GM12878 (cell line): ENCODE results near the gene RPL35A. TPM values are rescaled to one million over a fixed set of nuclear protein-coding genes. Genes with fewer than 3 reads are reported as not detected.

Source experiments
- CBX3 ChIP-seq: fragments of 200-600 bp; sonication (generic); IDR thresholded peaks from 2 replicates; pipeline ENCODE4 v1.6.1; 2016; ENCODE audit warnings: low read depth, borderline replicate concordance
- CTCF ChIP-seq, 3 experiments: IDR thresholded peaks in 2 of 3; conservative IDR thresholded peaks in 1 of 3; 2 replicates each; pipeline ENCODE4 v1.5.1; 2011; ENCODE audit warnings: low read depth in 3 of 3, low read length in 3 of 3, mild to moderate bottlenecking in 3 of 3, control low read depth in 2 of 3, moderate library complexity in 2 of 3, inconsistent platforms in 1 of 3, mixed read lengths in 1 of 3; ENCODE audit not compliant: control insufficient read depth in 2 of 3, insufficient read depth in 1 of 3; ENCODE audit errors: extremely low read depth in 1 of 3
- EGR1 ChIP-seq, 2 experiments: IDR thresholded peaks; 1 replicate in 1 of 2; 2 replicates in 1 of 2; pipeline ENCODE4 v1.6.1; 2011 to 2012; ENCODE audit warnings: low read depth in 2 of 2, low read length in 2 of 2, borderline replicate concordance in 1 of 2, mild to moderate bottlenecking in 1 of 2, moderate library complexity in 1 of 2
- EP300 ChIP-seq, 2 experiments: fragments of 150-350 bp in 1 of 2; IDR thresholded peaks; 2 replicates each; pipeline ENCODE4 v1.6.1; 2011 to 2012; ENCODE audit warnings: low read depth in 2 of 2, low read length in 2 of 2, borderline replicate concordance in 1 of 2, improper control_type of control experiment in 1 of 2, inconsistent platforms in 1 of 2; ENCODE audit not compliant: control insufficient read depth in 1 of 2
- ETV6 ChIP-seq, 2 experiments: fragments of 450-650 bp in 1 of 2; IDR thresholded peaks in 1 of 2; conservative IDR thresholded peaks in 1 of 2; 2 replicates each; pipeline ENCODE4 v1.6.1; 2014; ENCODE audit warnings: antibody characterized with exemption in 1 of 2, borderline replicate concordance in 1 of 2, low read depth in 1 of 2, mild to moderate bottlenecking in 1 of 2, moderate library complexity in 1 of 2
- FOS ChIP-seq: IDR thresholded peaks from 3 replicates; pipeline ENCODE4 v1.6.1; 2011; ENCODE audit warnings: borderline replicate concordance; ENCODE audit not compliant: insufficient read length; ENCODE audit errors: extremely low read depth
- HCFC1 ChIP-seq: fragments of 150-350 bp; IDR thresholded peaks from 2 replicates; pipeline ENCODE4 v1.6.1; 2014; ENCODE audit warnings: low read length
- HSF1 ChIP-seq: fragments of 150-350 bp; IDR thresholded peaks from 2 replicates; pipeline ENCODE4 v1.6.1; 2014; ENCODE audit warnings: mild to moderate bottlenecking, low read depth, low read length
- MLLT1 ChIP-seq: fragments of 450-650 bp; IDR thresholded peaks from 2 replicates; pipeline ENCODE4 v1.6.1; 2016; ENCODE audit warnings: mild to moderate bottlenecking
- MTA3 ChIP-seq: IDR thresholded peaks from 2 replicates; pipeline ENCODE4 v1.6.1; 2012; ENCODE audit warnings: low read length, inconsistent platforms, borderline replicate concordance
- POLR2AphosphoS2 ChIP-seq: IDR thresholded peaks from 2 replicates; pipeline ENCODE4 v1.6.1; 2011; ENCODE audit warnings: low read depth, mild to moderate bottlenecking, low read length, improper control_type of control experiment, moderate library complexity
- POLR2AphosphoS5 ChIP-seq: IDR thresholded peaks from 2 replicates; pipeline ENCODE4 v1.6.1; 2011; ENCODE audit warnings: mild to moderate bottlenecking, low read length, inconsistent platforms
- PRDM15 ChIP-seq: fragments of 450-650 bp; formaldehyde crosslinking; IDR thresholded peaks from 2 replicates; pipeline ENCODE4 v1.4.0; 2020; ENCODE audit warnings: mild to moderate bottlenecking, moderate library complexity
- SMAD1 ChIP-seq: fragments of 450-650 bp; IDR thresholded peaks from 2 replicates; pipeline ENCODE4 v1.6.1; 2018; ENCODE audit warnings: mild to moderate bottlenecking, low read depth; ENCODE audit not compliant: partially characterized antibody
- SMAD5 ChIP-seq: IDR thresholded peaks from 2 replicates; pipeline ENCODE4 v1.6.1; 2016; ENCODE audit warnings: antibody characterized with exemption, low read depth
- TCF3 ChIP-seq: IDR thresholded peaks from 2 replicates; pipeline ENCODE4 v1.6.1; 2012; ENCODE audit warnings: low read depth, mild to moderate bottlenecking, low read length, borderline replicate concordance; ENCODE audit not compliant: insufficient read depth
- USF1 ChIP-seq: IDR thresholded peaks from 2 replicates; pipeline ENCODE4 v1.6.1; 2011; ENCODE audit warnings: borderline replicate concordance, low read depth, mild to moderate bottlenecking, moderate library complexity, mixed read lengths, low read length; ENCODE audit not compliant: insufficient read depth; ENCODE audit errors: extremely low read length
- polyA plus RNA-seq, 11 experiments: library from polyadenylated mRNA; depleted of rRNA in 4 of 11; unstranded in 6 of 11; stranded (reverse) in 5 of 11; fragments of >200 nt; fragmentation: Nextera tagmentation in 4 of 11; fragmentation: Illumina TruSeq in 1 of 11; extraction: Ambion mirVana in 4 of 11; extraction: Trizol in 1 of 11; gene quantifications; 1 replicate in 1 of 11; 2 replicates in 10 of 11; pipeline versions ENCODE4 v1.2.1 to v1.2.3, GENCODE V29; 2011 to 2016; ENCODE audit warnings: inconsistent platforms in 2 of 11, missing spikeins in 2 of 11, low read depth in 1 of 11
- total RNA-seq, 4 experiments: library from RNA; depleted of rRNA in 3 of 4; stranded (reverse); fragments of >200 nt in 3 of 4; fragmentation: Illumina TruSeq in 1 of 4; extraction: Trizol in 1 of 4; gene quantifications; 2 replicates each; pipeline versions ENCODE4 v1.2.1 to v1.2.3, GENCODE V29; 2013 to 2021

RPL35A gene
- total and polyA plus RNA-seq, 10 of the 15 experiments (the other 5 are each of a cell fraction or from before 2014, with no cell fraction given), result 774 to 3,144 (median 1,843) TPM

- TF ChIP-seq SMAD1, result peak; percentile 84
- TF ChIP-seq EP300 (IDR thresholded peaks at IDR 0.05; ENCODE audit: borderline replicate concordance in 1 of 2, control insufficient read depth in 1 of 2, low read depth in 2 of 2, low read length in 2 of 2), result peak in 1 of 2 experiments; percentile 62; a peak in 2 of 4 replicates
- TF ChIP-seq MLLT1, result peak; percentile 89
- peak; percentile 98 for TF ChIP-seq SMAD5
- TF ChIP-seq CTCF (IDR thresholded peaks at IDR 0.05 in 2 of 3, conservative IDR thresholded peaks at IDR 0.05 in 1 of 3; ENCODE audit: control insufficient read depth in 2 of 3, extremely low read depth in 1 of 3, insufficient read depth in 1 of 3, low read depth in 3 of 3, low read length in 3 of 3), result no peak
- no peak for TF ChIP-seq ETV6 (conservative IDR thresholded peaks at IDR 0.05 in 1 of 2, IDR thresholded peaks at IDR 0.05 in 1 of 2; ENCODE audit: borderline replicate concordance in 1 of 2, low read depth in 1 of 2)
- peak; percentile 100 for TF ChIP-seq POLR2AphosphoS5
- TF ChIP-seq EGR1 (IDR thresholded peaks at IDR 0.05; ENCODE audit: borderline replicate concordance in 1 of 2, low read depth in 2 of 2, low read length in 2 of 2), result no peak
- peak; percentile 66 for TF ChIP-seq HCFC1
- TF ChIP-seq FOS, result no peak
- no peak for TF ChIP-seq CBX3
- peak; percentile 92 for TF ChIP-seq POLR2AphosphoS2
- peak; percentile 43; the same call in 1 of the 2 replicates for TF ChIP-seq HSF1
- TF ChIP-seq USF1, result no peak
- TF ChIP-seq PRDM15 (CRISPR knock-in tag), result no peak
- TF ChIP-seq MTA3, result peak; percentile 79; the same call in 1 of the 2 replicates
- no peak for TF ChIP-seq TCF3
Observed at GRCh38 chr3:197949778-197950676, at the start of gene RPL35A (continued).
